ENCODE data around the gene SLC38A6.

- TF ChIP-seq CTCF (IDR thresholded peaks at IDR 0.05) (no peak), POLR2A (IDR thresholded peaks at IDR 0.05) (no peak), EP300 (IDR thresholded peaks at IDR 0.05) (no peak)
Measured at GRCh38 chr14:60968671-60969070, 12.4 kb upstream of the SLC38A6 start.

All from tibial nerve (tissue), 4 donors.